BE2C (cell line): Measurements from ENCODE around the gene GTF3C2.

Experiments
- DNase-seq: peaks from one replicate; pipeline ENCODE4 v3.0.0-alpha.2; 2020
- H3K27me3 ChIP-seq: fragments of 250-450 bp; sonication (Bioruptor Pico); 2 replicates; pipeline ENCODE4 v1.5.1; 2020; ENCODE audit warnings: mild to moderate bottlenecking
- H3K36me3 ChIP-seq: fragments of 250-450 bp; sonication (Bioruptor Pico); 2 replicates; pipeline ENCODE4 v1.5.1; 2020; ENCODE audit warnings: mild to moderate bottlenecking
- H3K4me1 ChIP-seq: fragments of 250-450 bp; sonication (Bioruptor Pico); 2 replicates; pipeline ENCODE4 v1.5.1; 2020
- H3K4me3 ChIP-seq: 2 replicates; pipeline ENCODE4 v1.5.1; 2011; ENCODE audit warnings: low read depth, low read length
- H3K9me3 ChIP-seq: fragments of 250-450 bp; sonication (Bioruptor Pico); 2 replicates; pipeline ENCODE4 v1.5.1; 2020
- TF ChIP-seq, protein P1 (sequence below): IDR thresholded peaks from 2 replicates; pipeline ENCODE4 v1.5.1; 2012; ENCODE audit warnings: mild to moderate bottlenecking, low read depth, low read length

Gene GTF3C2

DNA sequence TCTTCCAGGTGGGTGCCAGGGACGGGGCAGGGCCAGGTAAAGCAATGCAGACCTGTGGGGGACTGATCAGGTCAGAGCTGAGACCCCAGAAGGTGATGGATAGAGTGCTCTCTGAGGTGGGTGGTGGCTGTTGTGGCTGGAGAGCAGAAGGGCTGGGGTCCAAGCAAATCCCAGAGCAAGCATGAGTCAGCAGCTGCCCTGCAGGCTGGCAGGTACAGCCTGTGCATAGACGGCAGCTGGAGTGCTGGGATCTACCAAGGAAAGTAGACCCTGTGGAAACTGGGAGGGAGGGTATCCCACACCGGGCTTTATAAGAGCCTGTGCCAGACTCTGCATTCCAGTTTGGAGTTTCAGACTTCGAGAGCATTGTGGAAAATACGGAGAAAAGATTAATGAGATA lies 73.7 kb downstream of the GTF3C2 start:
- DNase-seq = peak; percentile 48
- no peak overlapping the region for H3K4me3 ChIP-seq
- TF ChIP-seq, protein P1, sequence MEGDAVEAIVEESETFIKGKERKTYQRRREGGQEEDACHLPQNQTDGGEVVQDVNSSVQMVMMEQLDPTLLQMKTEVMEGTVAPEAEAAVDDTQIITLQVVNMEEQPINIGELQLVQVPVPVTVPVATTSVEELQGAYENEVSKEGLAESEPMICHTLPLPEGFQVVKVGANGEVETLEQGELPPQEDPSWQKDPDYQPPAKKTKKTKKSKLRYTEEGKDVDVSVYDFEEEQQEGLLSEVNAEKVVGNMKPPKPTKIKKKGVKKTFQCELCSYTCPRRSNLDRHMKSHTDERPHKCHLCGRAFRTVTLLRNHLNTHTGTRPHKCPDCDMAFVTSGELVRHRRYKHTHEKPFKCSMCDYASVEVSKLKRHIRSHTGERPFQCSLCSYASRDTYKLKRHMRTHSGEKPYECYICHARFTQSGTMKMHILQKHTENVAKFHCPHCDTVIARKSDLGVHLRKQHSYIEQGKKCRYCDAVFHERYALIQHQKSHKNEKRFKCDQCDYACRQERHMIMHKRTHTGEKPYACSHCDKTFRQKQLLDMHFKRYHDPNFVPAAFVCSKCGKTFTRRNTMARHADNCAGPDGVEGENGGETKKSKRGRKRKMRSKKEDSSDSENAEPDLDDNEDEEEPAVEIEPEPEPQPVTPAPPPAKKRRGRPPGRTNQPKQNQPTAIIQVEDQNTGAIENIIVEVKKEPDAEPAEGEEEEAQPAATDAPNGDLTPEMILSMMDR = no peak
- H3K27me3 ChIP-seq = no peaks in the 10 kb centered on the region
- H3K4me1 ChIP-seq = peaks cover 13% of the 10 kb centered on the region
- H3K9me3 ChIP-seq = no peaks in the 10 kb centered on the region
- no peaks in the 10 kb centered on the region for H3K36me3 ChIP-seq

DNA sequence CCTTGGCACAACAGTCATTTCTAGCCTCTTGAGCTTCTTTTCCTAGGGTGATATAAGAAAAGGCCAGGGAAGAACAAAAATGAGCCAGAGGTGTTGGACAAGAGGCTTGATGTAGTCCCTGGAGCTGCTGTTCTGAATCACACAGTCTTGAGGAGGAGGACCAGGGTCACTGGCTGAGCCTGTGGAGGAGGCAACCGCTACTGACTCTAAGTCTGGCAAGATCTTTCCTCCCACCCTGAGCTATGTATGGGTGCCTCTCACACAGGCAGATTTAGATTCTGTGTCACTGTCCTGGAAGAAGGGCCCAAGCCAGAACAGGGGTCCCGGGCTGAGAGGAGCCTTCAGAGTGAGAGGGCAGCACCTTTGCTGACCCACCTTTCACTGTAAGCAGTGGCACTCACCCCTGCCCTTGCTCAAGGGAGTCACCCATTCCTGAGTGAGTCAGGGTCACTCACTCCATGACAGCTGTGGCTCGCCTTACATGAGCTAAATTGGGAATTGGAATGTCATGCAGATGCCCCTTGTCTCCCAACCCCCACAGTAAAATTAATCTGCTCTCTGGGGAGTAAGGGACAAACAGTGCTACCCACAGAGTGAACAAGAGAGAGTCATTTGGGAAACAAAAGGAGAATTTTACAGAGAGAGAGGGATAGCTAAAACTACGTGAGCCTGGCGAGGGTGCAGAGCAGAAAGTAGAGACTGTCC lies 74.6 kb downstream of the GTF3C2 start, which contains the start of gene TRIM54:
Gene TRIM54, plus strand, starts transcription at position 575 of the 705 bp plus-strand sequence. CDS start 303 bp downstream, outside the sequence.
- no peaks in the 10 kb centered on the region for H3K27me3 ChIP-seq
- no peak for DNase-seq
- TF ChIP-seq, protein P1 = no peak
- peaks cover 13% of the 10 kb centered on the region for H3K4me1 ChIP-seq
- H3K9me3 ChIP-seq = no peaks in the 10 kb centered on the region
- H3K36me3 ChIP-seq = no peaks in the 10 kb centered on the region
- no peak within 1 kb of the TSS for H3K4me3 ChIP-seq

DNA sequence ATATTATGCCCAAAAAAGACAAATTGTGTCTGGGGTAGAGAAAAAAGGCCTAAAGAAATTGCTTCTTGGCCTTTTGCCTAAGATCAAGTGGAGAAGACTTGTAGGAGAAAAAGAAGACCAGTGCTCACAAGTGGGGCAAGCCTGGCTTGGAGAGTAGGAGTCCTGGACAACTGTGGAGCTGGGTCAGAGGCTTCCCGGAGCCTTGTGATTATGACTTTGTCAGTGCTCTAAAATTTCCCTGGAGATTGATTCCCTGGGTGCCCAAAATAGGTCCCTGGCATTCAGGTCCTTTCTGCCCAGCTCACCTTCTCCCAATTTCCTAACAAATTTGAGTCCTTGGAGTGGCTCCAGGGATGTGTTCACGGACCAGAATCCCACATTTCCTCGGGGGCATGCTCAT lies 75.1 kb downstream of the GTF3C2 start:
- H3K4me1 ChIP-seq = peaks cover 13% of the 10 kb centered on the region
- TF ChIP-seq, protein P1 = no peak

DNA sequence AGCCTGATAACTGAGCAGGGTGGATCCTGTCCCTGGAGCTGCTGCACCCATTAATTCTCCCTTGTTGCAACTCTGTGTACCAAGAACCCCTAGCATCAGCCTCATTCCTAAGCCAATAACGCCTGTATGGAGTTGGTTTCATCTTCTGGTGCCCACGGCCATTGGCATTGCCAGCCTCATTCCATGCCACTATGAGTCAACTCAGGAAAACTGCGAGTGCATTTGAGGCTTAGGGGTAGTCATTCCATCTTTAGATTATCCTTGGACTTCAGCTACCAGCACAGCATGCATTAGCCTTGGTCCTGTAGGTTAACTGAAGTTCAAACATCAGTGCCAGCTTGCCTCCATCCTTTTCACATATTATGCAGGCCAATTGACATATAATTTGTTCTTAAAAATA lies 75.7 kb downstream of the GTF3C2 start:
- Histone ChIP-seq H3K27me3 (no peaks in the 10 kb centered on the region), H3K4me1 (peaks cover 13% of the 10 kb centered on the region), H3K36me3 (no peaks in the 10 kb centered on the region), H3K4me3 (no peak overlapping the region), H3K9me3 (no peaks in the 10 kb centered on the region)
- TF ChIP-seq, protein P1 = no peak
- no peak for DNase-seq

More for the DNA sequence above, 75.1 kb downstream of the GTF3C2 start:
- Histone ChIP-seq H3K4me3 (no peak overlapping the region), H3K27me3 (no peaks in the 10 kb centered on the region), H3K9me3 (no peaks in the 10 kb centered on the region), H3K36me3 (no peaks in the 10 kb centered on the region)
- DNase-seq = no peak

DNA sequence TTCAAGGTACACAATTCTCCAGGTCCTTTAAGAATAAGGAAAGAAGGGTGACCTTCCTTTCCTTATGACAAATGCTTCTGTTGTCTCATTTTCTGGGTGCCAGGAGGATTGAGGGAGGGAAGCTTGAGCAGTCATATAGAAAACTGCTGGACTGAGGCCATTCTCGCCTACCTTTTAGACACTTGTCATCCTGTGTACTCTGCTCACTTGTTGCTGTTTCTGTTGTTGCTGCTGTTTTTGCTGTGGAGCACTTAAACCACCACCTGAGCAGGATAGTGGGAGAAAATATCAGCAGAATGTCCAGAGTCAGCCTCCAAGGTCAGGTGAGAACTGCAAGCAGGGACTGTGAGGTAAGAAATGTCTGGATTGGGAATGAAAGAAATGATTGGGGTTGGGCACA lies 78.6 kb downstream of the GTF3C2 start:
- TF ChIP-seq, protein P1 = no peak
- H3K27me3 ChIP-seq = no peaks in the 10 kb centered on the region
- DNase-seq = no peak

More for the DNA sequence above, 78.6 kb downstream of the GTF3C2 start:
- Histone ChIP-seq H3K36me3 (no peaks in the 10 kb centered on the region), H3K9me3 (no peaks in the 10 kb centered on the region), H3K4me3 (no peak overlapping the region), H3K4me1 (peaks cover 9% of the 10 kb centered on the region)
